ENCODE results near the gene TRAF2.

Gene TRAF2

DNA sequence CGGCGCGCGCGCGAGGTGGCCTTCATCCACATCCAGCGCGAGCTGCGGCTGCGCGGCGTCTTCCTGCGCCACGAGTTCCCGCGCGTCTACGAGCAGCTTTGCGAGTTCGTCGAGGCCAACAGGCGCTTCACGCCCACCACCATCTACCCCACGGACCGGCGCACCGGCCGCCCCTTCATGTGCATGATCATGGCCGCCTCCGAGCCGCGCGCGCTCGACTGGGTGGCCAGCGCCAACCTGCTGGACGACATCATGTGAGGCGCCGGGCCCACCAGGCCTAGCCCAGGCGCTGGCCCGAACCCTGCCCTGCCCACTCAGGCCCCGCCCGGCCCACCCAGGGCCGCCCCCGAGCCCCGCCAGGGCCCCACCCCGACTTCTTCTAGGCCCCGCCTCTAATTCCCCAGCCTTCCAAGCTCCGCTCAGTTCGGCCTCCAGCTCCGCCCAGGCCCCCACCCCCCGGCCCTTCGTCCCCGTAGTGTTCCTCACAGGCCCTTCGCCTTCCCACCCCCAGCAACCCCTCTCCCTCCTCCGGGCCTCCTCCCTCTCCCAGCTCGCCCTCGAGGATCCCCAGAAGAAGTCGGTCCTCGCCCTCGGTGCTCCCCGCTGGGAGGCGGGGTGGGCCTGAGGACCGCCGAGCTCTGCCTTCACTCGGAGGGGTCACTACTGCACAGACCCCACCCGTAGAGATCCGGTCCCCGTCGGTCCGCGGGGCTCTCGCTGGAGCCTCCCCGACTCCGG, 39.1 kb upstream of the TRAF2 start:
- peak; percentile 10 for DNase-seq

- DNase-seq = peak; percentile 77
Observed at GRCh38 chr9:136847826-136848392, 38.4 kb upstream of the TRAF2 start.

- DNase-seq = peak; percentile 37
Observed at GRCh38 chr9:136848393-136849037, 37.8 kb upstream of the TRAF2 start.

DNA sequence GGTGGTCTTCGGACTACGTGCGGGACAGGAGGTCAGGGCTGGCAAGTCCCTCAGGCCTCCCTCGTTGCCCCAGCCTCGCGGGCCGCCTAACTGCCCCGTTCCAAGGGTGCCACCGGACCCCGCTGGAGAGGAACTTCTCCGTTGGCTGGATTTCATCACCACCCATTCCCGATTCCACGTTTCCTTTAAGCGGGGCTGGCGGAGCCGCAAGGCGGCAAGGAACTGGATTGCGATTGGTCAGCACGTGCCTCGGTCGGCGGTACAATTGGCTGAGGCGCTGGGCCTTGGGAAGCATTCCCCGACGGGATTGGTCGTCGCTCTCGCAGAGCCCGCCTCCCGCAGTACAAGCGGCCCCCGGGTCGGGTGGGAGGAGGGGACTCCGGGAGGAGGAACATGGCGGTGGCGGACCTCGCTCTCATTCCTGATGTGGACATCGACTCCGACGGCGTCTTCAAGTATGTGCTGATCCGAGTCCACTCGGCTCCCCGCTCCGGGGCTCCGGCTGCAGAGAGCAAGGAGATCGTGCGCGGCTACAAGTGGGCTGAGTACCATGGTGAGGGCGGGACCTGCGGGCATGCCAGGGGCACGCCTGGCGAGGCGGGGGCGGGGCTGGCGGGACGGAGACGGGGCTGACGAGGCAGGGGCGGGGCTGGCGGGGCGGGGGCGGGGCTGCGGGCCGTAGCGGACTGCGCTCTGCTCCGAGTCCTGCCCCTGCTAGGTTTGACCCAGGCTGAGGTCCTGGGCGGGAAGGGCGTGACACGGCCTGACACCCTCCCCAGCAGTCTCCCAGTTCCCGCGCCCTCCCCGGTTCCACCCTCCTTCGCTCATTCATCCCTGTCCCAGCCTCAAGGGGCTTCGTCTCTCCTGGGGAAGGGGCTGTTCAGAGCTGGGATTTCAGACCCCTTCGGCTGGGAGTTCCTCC, 37.0 kb upstream of the TRAF2 start, which contains the start of gene PHPT1:
Gene PHPT1, plus strand, starts transcription at position 372 of the 922 bp plus-strand sequence. Its CDS starts 22 bp downstream, at position 394.
- peak; percentile 97 for DNase-seq

DNA sequence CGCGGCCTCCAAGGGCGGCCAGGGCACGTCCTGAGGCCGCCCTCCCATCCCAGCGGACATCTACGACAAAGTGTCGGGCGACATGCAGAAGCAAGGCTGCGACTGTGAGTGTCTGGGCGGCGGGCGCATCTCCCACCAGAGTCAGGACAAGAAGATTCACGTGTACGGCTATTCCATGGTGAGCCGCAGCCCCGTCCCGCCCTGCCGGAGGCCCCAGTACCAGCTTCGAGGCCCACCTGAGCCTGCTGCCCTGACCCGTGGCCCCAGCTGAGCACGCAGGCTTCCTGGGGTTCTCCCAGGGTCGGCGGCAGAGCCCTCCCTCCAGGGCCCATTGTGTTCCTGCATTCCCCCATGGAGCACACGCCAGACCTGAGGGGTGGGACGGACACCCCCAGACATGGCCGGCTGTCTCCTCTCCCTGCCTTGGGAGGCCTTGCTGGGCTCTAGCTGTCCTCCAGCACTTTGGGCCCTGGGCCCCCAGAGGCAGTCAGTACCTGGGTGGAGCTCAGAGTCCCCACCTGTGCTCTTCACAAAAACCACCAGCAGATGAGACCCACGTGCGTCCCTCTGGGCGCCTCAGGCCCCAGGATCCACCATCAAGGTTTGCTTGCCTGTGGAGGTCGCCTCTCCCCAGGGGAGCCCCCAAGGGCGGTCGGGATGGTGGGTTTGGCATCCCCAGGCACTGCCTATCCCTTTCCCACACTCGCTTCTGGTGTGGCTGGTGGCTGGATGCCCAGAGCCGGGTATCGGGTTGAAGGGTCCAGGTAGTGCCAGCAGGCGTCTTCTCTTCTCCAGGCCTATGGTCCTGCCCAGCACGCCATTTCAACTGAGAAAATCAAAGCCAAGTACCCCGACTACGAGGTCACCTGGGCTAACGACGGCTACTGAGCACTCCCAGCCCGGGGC, 36.1 kb upstream of the TRAF2 start:
- DNase-seq = no peak

DNA sequence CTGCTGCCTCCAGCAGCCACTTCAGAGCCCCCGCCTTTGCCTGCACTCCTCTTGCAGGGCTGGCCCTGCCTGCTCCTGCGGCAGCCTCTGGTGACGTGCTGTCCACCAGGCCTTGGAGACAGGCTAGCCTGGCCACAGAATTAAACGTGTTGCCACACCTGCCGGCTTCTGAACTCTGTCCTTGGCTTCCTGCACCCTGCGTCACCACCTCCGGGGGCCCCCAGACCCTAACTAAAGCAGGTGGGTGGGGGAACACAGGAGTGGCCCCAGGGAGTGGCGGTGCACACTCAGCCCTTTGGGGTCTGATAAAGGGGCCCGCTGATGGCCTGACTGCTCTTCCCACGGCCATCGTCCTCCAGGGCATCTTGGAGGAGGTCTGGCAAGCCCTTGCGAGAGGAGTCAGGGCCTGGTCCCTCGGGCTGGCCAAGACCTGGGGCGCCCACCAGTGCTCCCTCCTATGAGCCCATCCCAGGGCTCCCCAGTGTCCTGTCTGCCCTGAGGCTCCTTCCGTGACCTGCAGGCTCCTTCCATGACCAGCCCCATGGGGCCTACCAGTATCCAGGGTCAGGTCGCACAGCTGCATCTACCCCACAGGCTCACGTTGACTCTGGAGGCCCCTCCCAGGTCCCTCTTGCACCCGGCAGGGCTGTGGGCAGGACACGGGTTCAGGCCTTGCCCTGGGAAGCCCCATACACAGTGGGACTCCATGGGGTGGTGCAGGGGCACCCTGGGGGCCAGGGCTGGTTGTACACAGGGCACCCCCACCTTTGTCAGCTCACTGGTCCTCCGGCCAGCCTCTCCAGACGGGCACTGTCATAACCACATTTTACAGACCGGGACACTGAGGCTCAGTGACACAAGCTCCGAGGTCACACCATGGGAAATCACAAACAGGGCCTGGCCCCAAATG, 35.2 kb upstream of the TRAF2 start:
- no peak for DNase-seq

DNA sequence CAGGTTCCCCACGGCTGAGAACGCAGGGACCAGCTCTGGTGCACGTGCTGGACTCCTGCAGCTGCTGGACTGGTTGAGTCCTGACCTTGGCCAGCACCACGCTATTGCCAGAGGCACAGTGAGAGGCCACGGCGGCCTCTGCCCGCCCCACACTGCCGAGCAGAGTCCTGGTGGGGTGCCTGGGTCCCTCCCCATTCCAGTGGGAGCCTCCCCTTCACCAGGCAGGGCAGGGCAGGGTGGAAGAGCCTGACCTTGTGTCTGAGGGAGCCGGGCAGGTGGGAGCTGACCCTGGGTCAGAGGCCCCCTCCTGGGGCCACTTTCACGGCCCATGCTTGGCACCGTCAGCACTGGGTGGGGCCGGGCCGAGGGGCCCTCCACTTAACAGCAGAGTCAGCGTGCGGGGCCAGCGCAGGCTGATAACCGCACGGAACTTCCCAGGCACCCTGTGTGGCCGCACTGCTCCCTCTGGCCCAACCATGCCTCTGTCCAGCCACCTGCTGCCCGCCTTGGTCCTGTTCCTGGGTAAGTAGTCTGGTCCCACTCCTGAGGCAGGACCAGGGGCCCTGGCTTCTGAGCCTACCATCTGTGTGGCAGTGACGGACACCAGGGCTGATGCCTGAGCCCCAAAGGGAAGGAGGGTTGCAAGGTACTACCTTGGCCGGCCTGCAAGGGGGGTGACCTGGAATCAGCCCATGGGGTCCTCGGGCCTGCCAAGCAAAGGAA, 34.2 kb upstream of the TRAF2 start, which contains the start of gene MAMDC4:
Gene MAMDC4, plus strand, starts transcription at position 406 of the 723 bp plus-strand sequence. Its CDS starts 71 bp downstream, at position 477.
- DNase-seq = no peak

- DNase-seq = no peak
Observed at GRCh38 chr9:136852664-136853595, 33.4 kb upstream of the TRAF2 start.

- no peak for DNase-seq
Observed at GRCh38 chr9:136853596-136854112, 32.7 kb upstream of the TRAF2 start.

- DNase-seq = no peak
Observed at GRCh38 chr9:136854113-136854841, 32.0 kb upstream of the TRAF2 start.

DNA sequence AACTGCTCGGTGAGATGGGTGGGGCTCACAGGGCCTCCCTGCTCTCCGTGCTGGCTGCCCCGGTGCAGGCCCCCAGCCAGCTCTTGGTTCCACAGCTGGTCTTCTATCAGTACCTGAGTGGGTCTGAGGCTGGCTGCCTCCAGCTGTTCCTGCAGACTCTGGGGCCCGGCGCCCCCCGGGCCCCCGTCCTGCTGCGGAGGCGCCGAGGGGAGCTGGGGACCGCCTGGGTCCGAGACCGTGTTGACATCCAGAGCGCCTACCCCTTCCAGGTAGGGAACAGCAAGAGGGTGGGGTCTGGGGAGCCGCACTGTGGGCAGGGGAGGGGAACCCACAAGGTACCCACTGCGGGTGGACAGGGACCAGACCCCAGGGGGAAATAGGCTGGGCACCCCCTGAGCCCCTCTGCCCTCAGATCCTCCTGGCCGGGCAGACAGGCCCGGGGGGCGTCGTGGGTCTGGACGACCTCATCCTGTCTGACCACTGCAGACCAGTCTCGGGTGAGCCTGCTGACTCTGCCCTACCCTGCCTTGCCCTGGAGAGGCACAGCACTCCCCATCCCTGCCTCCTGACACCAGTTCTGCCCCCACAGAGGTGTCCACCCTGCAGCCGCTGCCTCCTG, 31.4 kb upstream of the TRAF2 start:
- no peak for DNase-seq

GRCh38 chr9:136855461-136856078, 30.7 kb upstream of the TRAF2 start:
- no peak for DNase-seq

DNA sequence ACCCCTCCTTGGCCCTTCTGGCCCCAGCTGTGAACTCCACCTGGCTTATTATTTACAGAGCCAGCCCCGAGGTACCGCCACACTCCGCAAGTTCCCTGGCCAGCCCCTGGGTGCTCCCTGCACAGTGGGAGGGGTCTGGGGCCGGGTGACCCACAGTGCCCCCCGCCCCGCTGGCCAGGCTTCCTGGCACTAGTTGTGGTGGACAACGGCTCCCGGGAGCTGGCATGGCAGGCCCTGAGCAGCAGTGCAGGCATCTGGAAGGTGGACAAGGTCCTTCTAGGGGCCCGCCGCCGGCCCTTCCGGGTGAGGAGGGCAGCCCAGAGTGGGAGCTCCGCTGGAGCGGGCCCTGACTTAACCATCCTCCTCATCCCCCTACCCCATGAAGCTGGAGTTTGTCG, 30.2 kb upstream of the TRAF2 start:
- DNase-seq = no peak

DNA sequence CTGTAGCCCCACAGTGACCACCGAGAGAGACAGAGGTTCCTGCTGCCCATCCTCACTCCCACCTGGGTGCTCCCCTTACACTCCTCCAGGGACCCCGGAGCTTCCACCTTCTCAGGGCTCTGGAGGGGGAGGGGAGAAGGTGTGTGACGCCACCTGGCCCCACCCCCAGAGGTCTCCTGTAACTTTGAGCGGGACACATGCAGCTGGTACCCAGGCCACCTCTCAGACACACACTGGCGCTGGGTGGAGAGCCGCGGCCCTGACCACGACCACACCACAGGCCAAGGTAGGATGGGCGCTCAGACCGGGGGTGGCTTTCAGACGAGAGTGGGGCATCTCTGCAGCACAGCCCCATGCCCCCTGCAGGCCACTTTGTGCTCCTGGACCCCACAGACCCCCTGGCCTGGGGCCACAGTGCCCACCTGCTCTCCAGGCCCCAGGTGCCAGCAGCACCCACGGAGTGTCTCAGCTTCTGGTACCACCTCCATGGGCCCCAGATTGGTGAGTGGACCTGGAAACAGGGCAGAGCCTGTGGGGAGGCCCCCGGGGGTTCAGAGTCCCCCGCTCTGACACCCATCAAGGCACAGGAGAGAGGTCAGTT, 29.7 kb upstream of the TRAF2 start:
- no peak for DNase-seq

DNA sequence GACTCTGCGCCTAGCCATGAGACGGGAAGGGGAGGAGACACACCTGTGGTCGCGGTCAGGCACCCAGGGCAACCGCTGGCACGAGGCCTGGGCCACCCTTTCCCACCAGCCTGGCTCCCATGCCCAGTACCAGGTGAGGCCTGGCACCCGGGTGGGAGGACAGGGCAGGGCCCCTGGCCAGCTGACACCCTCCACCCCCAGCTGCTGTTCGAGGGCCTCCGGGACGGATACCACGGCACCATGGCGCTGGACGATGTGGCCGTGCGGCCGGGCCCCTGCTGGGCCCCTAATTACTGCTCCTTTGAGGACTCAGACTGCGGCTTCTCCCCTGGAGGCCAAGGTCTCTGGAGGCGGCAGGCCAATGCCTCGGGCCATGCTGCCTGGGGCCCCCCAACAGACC, 29.1 kb upstream of the TRAF2 start:
- no peak for DNase-seq
